HepG2 (cell line): ENCODE measurements around the gene NAA15. TPM values are rescaled to one million over a fixed set of nuclear protein-coding genes. Genes with fewer than 3 reads are reported as not detected.

ENCODE experiments used
- CERS6 ChIP-seq: sonication (generic); formaldehyde crosslinking; IDR thresholded peaks from 2 replicates; pipeline ENCODE4 v1.5.0; 2020; ENCODE audit warnings: missing genetic modification reagents
- GATAD1 ChIP-seq: IDR thresholded peaks from 2 replicates; pipeline ENCODE4 v1.6.1; 2016; ENCODE audit warnings: missing genetic modification reagents, missing compliant biosample characterization
- HDAC2 ChIP-seq: sonication (generic); formaldehyde crosslinking; IDR thresholded peaks from 2 replicates; pipeline ENCODE4 v1.4.0; 2020; ENCODE audit warnings: missing genetic modification reagents
- HDAC6 ChIP-seq: fragments of 200-600 bp; sonication (generic); IDR thresholded peaks from 2 replicates; pipeline ENCODE4 v1.7.0; 2017; ENCODE audit warnings: mild to moderate bottlenecking, antibody characterized with exemption, low read length, low read depth
- HNF1B ChIP-seq: sonication (generic); formaldehyde crosslinking; IDR thresholded peaks from 2 replicates; pipeline ENCODE4 v1.5.1; 2020; ENCODE audit warnings: mild to moderate bottlenecking, moderate library complexity, missing genetic modification reagents
- HOXD1 ChIP-seq: sonication (generic); formaldehyde crosslinking; IDR thresholded peaks from 2 replicates; pipeline ENCODE4 v1.5.0; 2020; ENCODE audit warnings: missing genetic modification reagents
- STAG1 ChIP-seq: sonication (generic); formaldehyde crosslinking; IDR thresholded peaks from 2 replicates; pipeline ENCODE4 v1.4.0; 2020; ENCODE audit warnings: missing genetic modification reagents
- ZNF160 ChIP-seq: sonication (generic); formaldehyde crosslinking; IDR thresholded peaks from 2 replicates; pipeline ENCODE4 v1.8.0; 2022; ENCODE audit warnings: mild to moderate bottlenecking, inconsistent platforms, missing genetic modification reagents
- ZNF30 ChIP-seq: sonication (generic); formaldehyde crosslinking; IDR thresholded peaks from 2 replicates; pipeline ENCODE4 v1.5.0; 2020; ENCODE audit warnings: mild to moderate bottlenecking, missing genetic modification reagents
- ZNF652 ChIP-seq: IDR thresholded peaks from 2 replicates; pipeline ENCODE4 v1.6.1; 2016; ENCODE audit warnings: low read depth, borderline replicate concordance
- ZZZ3 ChIP-seq: sonication (generic); formaldehyde crosslinking; IDR thresholded peaks from 2 replicates; pipeline ENCODE4 v1.4.0; 2020; ENCODE audit warnings: missing genetic modification reagents, mild to moderate bottlenecking, borderline replicate concordance
- polyA plus RNA-seq, 8 experiments: library from polyadenylated mRNA; depleted of rRNA in 3 of 8; stranded (reverse) in 7 of 8; unstranded in 1 of 8; fragments of >200 nt; fragmentation: Illumina TruSeq in 4 of 8; extraction: Trizol in 4 of 8; gene quantifications; 2 replicates each; pipeline versions ENCODE4 v1.2.1 to v1.2.3, GENCODE V29; 2011 to 2016; ENCODE audit warnings: low read depth in 4 of 8, missing spikeins in 1 of 8, mixed read lengths in 1 of 8; ENCODE audit not compliant: insufficient read depth in 1 of 8
- total RNA-seq, 5 experiments: library from RNA; depleted of rRNA; stranded (reverse); fragments of >200 nt; fragmentation: Illumina TruSeq; extraction: Trizol; gene quantifications; 2 replicates each; pipeline ENCODE4 v1.2.3, GENCODE V29; 2016; ENCODE audit warnings: low read depth in 1 of 5
- TF ChIP-seq, protein P1 (sequence below): sonication (generic); formaldehyde crosslinking; IDR thresholded peaks from 2 replicates; pipeline ENCODE4 v1.9.0; 2021; ENCODE audit warnings: mild to moderate bottlenecking, missing genetic modification reagents
- TF ChIP-seq, protein P2 (sequence below): sonication (generic); formaldehyde crosslinking; IDR thresholded peaks from 2 replicates; pipeline ENCODE4 v1.4.0; 2020; ENCODE audit warnings: missing genetic modification reagents
- TF ChIP-seq, protein P3 (sequence below): sonication (generic); formaldehyde crosslinking; IDR thresholded peaks from 2 replicates; pipeline ENCODE4 v1.4.0; 2020; ENCODE audit warnings: mild to moderate bottlenecking, missing genetic modification reagents, borderline replicate concordance
- TF ChIP-seq, protein P4 (sequence below): sonication (generic); formaldehyde crosslinking; IDR thresholded peaks from 2 replicates; pipeline ENCODE4 v1.9.0; 2021; ENCODE audit warnings: missing genetic modification reagents, borderline replicate concordance

Gene NAA15
- total and polyA plus RNA-seq, 2 of the 13 experiments (the other 11 are each of a cell fraction or from before 2014, with no cell fraction given), result 6.2 to 50.2 TPM

- TF ChIP-seq, protein P1, sequence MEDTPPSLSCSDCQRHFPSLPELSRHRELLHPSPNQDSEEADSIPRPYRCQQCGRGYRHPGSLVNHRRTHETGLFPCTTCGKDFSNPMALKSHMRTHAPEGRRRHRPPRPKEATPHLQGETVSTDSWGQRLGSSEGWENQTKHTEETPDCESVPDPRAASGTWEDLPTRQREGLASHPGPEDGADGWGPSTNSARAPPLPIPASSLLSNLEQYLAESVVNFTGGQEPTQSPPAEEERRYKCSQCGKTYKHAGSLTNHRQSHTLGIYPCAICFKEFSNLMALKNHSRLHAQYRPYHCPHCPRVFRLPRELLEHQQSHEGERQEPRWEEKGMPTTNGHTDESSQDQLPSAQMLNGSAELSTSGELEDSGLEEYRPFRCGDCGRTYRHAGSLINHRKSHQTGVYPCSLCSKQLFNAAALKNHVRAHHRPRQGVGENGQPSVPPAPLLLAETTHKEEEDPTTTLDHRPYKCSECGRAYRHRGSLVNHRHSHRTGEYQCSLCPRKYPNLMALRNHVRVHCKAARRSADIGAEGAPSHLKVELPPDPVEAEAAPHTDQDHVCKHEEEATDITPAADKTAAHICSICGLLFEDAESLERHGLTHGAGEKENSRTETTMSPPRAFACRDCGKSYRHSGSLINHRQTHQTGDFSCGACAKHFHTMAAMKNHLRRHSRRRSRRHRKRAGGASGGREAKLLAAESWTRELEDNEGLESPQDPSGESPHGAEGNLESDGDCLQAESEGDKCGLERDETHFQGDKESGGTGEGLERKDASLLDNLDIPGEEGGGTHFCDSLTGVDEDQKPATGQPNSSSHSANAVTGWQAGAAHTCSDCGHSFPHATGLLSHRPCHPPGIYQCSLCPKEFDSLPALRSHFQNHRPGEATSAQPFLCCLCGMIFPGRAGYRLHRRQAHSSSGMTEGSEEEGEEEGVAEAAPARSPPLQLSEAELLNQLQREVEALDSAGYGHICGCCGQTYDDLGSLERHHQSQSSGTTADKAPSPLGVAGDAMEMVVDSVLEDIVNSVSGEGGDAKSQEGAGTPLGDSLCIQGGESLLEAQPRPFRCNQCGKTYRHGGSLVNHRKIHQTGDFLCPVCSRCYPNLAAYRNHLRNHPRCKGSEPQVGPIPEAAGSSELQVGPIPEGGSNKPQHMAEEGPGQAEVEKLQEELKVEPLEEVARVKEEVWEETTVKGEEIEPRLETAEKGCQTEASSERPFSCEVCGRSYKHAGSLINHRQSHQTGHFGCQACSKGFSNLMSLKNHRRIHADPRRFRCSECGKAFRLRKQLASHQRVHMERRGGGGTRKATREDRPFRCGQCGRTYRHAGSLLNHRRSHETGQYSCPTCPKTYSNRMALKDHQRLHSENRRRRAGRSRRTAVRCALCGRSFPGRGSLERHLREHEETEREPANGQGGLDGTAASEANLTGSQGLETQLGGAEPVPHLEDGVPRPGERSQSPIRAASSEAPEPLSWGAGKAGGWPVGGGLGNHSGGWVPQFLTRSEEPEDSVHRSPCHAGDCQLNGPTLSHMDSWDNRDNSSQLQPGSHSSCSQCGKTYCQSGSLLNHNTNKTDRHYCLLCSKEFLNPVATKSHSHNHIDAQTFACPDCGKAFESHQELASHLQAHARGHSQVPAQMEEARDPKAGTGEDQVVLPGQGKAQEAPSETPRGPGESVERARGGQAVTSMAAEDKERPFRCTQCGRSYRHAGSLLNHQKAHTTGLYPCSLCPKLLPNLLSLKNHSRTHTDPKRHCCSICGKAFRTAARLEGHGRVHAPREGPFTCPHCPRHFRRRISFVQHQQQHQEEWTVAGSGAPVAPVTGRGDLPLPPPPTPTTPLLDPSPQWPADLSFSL (CRISPR knock-in tag), result peak; percentile 84
- TF ChIP-seq, protein P2, sequence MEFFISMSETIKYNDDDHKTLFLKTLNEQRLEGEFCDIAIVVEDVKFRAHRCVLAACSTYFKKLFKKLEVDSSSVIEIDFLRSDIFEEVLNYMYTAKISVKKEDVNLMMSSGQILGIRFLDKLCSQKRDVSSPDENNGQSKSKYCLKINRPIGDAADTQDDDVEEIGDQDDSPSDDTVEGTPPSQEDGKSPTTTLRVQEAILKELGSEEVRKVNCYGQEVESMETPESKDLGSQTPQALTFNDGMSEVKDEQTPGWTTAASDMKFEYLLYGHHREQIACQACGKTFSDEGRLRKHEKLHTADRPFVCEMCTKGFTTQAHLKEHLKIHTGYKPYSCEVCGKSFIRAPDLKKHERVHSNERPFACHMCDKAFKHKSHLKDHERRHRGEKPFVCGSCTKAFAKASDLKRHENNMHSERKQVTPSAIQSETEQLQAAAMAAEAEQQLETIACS (CRISPR knock-in tag), result no peak; the same call in 1 of the 2 replicates
- TF ChIP-seq HDAC2 (CRISPR knock-in tag), result peak; percentile 55; the same call in 1 of the 2 replicates
- peak; percentile 86 for TF ChIP-seq HNF1B (CRISPR knock-in tag)
- TF ChIP-seq, protein P3, sequence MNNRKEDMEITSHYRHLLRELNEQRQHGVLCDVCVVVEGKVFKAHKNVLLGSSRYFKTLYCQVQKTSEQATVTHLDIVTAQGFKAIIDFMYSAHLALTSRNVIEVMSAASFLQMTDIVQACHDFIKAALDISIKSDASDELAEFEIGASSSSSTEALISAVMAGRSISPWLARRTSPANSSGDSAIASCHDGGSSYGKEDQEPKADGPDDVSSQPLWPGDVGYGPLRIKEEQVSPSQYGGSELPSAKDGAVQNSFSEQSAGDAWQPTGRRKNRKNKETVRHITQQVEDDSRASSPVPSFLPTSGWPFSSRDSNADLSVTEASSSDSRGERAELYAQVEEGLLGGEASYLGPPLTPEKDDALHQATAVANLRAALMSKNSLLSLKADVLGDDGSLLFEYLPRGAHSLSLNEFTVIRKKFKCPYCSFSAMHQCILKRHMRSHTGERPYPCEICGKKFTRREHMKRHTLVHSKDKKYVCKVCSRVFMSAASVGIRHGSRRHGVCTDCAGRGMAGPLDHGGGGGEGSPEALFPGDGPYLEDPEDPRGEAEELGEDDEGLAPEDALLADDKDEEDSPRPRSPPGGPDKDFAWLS (CRISPR knock-in tag), result 0 out of 2 replicates have a peak, but pooled peaks have one; percentile 45
- no peak; the same call in 1 of the 2 replicates for TF ChIP-seq HOXD1
- TF ChIP-seq GATAD1 (CRISPR knock-in tag), result peak; percentile 78
- TF ChIP-seq STAG1, result no peak
- no peak for TF ChIP-seq HDAC6
- TF ChIP-seq ZNF160 (CRISPR knock-in tag), result peak; percentile 53
- no peak for TF ChIP-seq CERS6 (CRISPR knock-in tag)
- TF ChIP-seq ZNF30 (CRISPR knock-in tag), result 0 out of 2 replicates have a peak, but pooled peaks have one; percentile 58
- TF ChIP-seq, protein P4, sequence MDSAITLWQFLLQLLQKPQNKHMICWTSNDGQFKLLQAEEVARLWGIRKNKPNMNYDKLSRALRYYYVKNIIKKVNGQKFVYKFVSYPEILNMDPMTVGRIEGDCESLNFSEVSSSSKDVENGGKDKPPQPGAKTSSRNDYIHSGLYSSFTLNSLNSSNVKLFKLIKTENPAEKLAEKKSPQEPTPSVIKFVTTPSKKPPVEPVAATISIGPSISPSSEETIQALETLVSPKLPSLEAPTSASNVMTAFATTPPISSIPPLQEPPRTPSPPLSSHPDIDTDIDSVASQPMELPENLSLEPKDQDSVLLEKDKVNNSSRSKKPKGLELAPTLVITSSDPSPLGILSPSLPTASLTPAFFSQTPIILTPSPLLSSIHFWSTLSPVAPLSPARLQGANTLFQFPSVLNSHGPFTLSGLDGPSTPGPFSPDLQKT (CRISPR knock-in tag), result no peak
- no peak for TF ChIP-seq ZNF652 (CRISPR knock-in tag)
- no peak; the same call in 1 of the 2 replicates for TF ChIP-seq ZZZ3 (CRISPR knock-in tag)
Observed at GRCh38 chr4:139453371-139454110, 152.2 kb downstream of the NAA15 start (continued).
